Right atrium auricular region (tissue), 2 donors: ENCODE results near the gene RIMOC1. TPM values are rescaled to one million over a fixed set of nuclear protein-coding genes. Genes with fewer than 3 reads are reported as not detected.

Source experiments
- DNase-seq: peaks from one replicate; pipeline ENCODE4 v3.0.0-alpha.2; 2019; ENCODE audit warnings: low spot score
- H3K27ac ChIP-seq, 2 donors: fragments of 200-600 bp; sonication (generic); 1 replicate in 1 of 2; 2 replicates in 1 of 2; pipeline ENCODE4 v1.5.1; 2016 to 2019
- H3K27me3 ChIP-seq, 2 donors: fragments of 200-600 bp; sonication (generic); one replicate each; pipeline versions ENCODE4 v1.5.1 to v1.6.0; 2017 to 2019
- H3K36me3 ChIP-seq: fragments of 200-600 bp; sonication (generic); one replicate; pipeline ENCODE4 v1.5.1; 2016
- H3K4me1 ChIP-seq, 2 donors: fragments of 200-600 bp; sonication (generic); one replicate each; pipeline versions ENCODE4 v1.5.1 to v1.6.0; 2017 to 2019
- H3K4me3 ChIP-seq, 2 donors: fragments of 200-600 bp; sonication (generic); 1 replicate in 1 of 2; 2 replicates in 1 of 2; pipeline ENCODE4 v1.5.1; 2017 to 2019; ENCODE audit warnings: mild to moderate bottlenecking in 1 of 2, moderate library complexity in 1 of 2
- H3K9me3 ChIP-seq, 2 donors: fragments of 200-600 bp; sonication (generic); one replicate each; pipeline ENCODE4 v1.5.1; 2019
- CTCF ChIP-seq, 2 donors: fragments of 200-600 bp; sonication (generic); IDR thresholded peaks; one replicate each; pipeline ENCODE4 v1.5.1; 2019; ENCODE audit warnings: antibody characterized with exemption in 2 of 2
- total RNA-seq, 2 donors: library from RNA; depleted of rRNA; stranded (reverse); fragments of >200 nt; gene quantifications; one replicate each; pipeline ENCODE4 v1.1.0, GENCODE V29; 2016

RIMOC1 gene
- total RNA-seq, 2 donors from 2014 or later = 11.2 to 13.9 TPM

GRCh38 chr5:41918105-41918504 is 14.0 kb downstream of the RIMOC1 start:
- Histone ChIP-seq H3K9me3 (no peaks in the 10 kb centered on the region), H3K27ac (no peak overlapping the region), H3K36me3 (peaks cover 61% of the 10 kb centered on the region), H3K4me3 (no peak overlapping the region), H3K4me1 (no peaks in the 10 kb centered on the region), H3K27me3 (no peaks in the 10 kb centered on the region)
- no peak for TF ChIP-seq CTCF (IDR thresholded peaks at IDR 0.05)
- DNase-seq = no peak

DNA sequence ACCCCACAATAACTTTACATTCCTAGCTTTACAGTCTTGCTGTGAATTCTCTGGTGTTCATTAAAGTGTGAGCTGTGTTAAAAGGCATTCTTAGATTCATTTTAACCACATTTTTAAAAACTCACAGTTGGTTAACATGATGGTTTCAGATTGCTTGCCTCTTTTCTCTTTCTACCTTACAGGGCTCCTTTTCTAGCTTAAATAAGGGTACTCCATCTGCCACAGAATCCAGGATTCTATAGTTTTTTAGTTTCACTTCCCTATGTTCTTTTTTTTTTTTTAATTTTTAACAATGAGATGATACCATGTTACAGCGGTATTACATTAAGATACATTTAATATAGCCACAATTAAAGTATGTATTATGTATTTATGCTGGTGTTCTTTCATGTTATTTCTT is 17.0 kb downstream of the RIMOC1 start:
- no peak for DNase-seq
- Histone ChIP-seq H3K36me3 (peaks cover 42% of the 10 kb centered on the region), H3K27ac (no peak overlapping the region), H3K27me3 (no peaks in the 10 kb centered on the region), H3K4me3 (no peak overlapping the region), H3K4me1 (peaks cover 0 to 7% of the 10 kb centered on the region in 2 donors), H3K9me3 (no peaks in the 10 kb centered on the region)
- no peak for TF ChIP-seq CTCF (IDR thresholded peaks at IDR 0.05)

- Histone ChIP-seq H3K27me3 (no peaks in the 10 kb centered on the region), H3K27ac (no peak overlapping the region), H3K9me3 (no peaks in the 10 kb centered on the region), H3K4me3 (no peak overlapping the region), H3K36me3 (peaks cover 40% of the 10 kb centered on the region), H3K4me1 (peaks cover 0 to 7% of the 10 kb centered on the region in 2 donors)
- TF ChIP-seq CTCF (IDR thresholded peaks at IDR 0.05) = no peak
- DNase-seq = no peak
These were observed 17.7 kb downstream of the RIMOC1 start for GRCh38 chr5:41921874-41922273.

DNA sequence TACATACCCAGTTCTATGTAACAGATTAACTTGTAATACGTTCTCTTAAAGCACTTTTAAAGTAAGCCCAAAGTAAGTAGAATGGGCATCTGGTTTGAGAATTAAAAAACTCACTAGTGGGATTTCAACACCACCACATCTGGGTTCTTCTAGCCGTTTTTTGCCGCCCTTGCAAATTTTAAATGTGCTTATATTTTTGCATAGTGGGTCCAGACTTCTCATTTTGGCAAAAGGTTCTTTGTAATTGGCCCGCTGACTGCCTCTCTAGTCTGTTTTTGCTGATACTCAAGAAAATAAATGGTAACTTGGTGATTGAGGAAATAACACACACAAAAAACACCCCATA is 20.4 kb downstream of the RIMOC1 start:
- H3K4me3 ChIP-seq = peak overlapping the region; percentile 58 to 85
- H3K36me3 ChIP-seq = peaks cover 15% of the 10 kb centered on the region
- no peaks in the 10 kb centered on the region for H3K9me3 ChIP-seq
- no peak for DNase-seq
- no peaks in the 10 kb centered on the region for H3K27me3 ChIP-seq
- H3K27ac ChIP-seq = peak overlapping the region; percentile 91 to 96
- H3K4me1 ChIP-seq = peaks cover 0 to 7% of the 10 kb centered on the region in 2 donors
- TF ChIP-seq CTCF (IDR thresholded peaks at IDR 0.05) = no peak

DNA sequence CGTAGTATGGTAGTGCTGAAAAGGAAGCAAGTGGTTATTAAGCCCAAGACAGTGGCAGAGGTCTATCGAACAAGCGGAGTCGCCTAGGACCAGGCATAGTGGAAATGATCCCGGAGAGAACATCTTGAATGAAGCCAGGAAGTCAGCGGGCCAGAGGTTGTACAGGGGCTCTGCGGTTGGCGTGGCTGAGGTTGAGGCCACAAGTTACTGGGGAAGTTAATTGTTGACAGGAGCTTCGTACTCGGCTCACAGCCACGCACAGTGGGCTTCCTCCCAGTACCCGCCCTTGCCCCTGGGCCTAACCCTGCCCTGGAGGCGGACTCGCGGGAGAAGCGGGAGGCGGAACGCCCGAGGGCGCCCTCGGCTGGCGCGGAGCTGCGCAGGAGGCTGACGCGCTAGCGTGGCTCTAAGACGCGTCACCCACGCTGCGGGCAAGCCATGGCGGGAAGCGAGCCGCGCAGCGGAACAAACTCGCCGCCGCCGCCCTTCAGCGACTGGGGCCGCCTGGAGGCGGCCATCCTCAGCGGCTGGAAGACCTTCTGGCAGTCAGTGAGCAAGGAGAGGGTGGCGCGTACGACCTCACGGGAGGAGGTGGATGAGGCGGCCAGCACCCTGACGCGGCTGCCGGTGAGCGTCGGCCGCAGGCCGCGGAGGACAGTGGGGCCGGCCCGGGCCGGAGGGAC is 20.9 kb downstream of the RIMOC1 start, which contains the start of gene FBXO4:
FBXO4 (plus strand) TSS at position 410 of the 683 bp plus-strand sequence; CDS start at position 439, 29 bp downstream.
- Histone ChIP-seq H3K9me3 (no peaks in the 10 kb centered on the region), H3K4me1 (peaks cover 0 to 7% of the 10 kb centered on the region in 2 donors), H3K36me3 (peaks cover 10% of the 10 kb centered on the region), H3K4me3 (peak within 1 kb of the TSS; percentile 58 to 85), H3K27me3 (no peaks in the 10 kb centered on the region), H3K27ac (peak within 1 kb of the TSS; percentile 91 to 96)
- peak; percentile 50 to 71 for TF ChIP-seq CTCF (IDR thresholded peaks at IDR 0.05)
- DNase-seq = peak; percentile 88

DNA sequence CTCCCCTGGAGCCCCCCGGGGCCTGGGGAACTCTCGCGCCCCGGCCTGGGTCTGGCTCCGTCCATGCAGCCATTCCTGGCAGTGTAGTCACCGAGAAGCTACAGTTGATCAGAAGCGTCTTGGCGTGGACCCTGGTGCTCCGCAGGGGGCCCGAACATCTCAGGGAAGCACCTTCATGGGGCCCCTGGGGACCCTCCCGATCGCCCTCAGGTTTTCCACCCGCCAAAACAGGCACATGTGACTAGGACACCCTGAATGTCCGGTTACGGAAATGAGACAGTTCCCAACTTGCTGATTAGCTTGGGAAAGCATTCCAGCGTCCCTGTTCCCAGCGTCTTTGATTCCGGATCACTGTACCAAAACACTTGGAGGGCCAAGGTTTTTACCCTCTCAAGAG is 21.4 kb downstream of the RIMOC1 start:
- peak; percentile 67 for DNase-seq
- Histone ChIP-seq H3K27me3 (no peaks in the 10 kb centered on the region), H3K4me1 (peaks cover 0 to 7% of the 10 kb centered on the region in 2 donors), H3K27ac (peak overlapping the region; percentile 91 to 96), H3K9me3 (no peaks in the 10 kb centered on the region), H3K4me3 (peak overlapping the region; percentile 58 to 85), H3K36me3 (peaks cover 6% of the 10 kb centered on the region)
- no peak for TF ChIP-seq CTCF (IDR thresholded peaks at IDR 0.05)
